ENCODE results near the gene TNFRSF17.
"Not testable (repeated sequence)": the region's sequence is repeated elsewhere in the genome, so short reads cannot be mapped to it uniquely, and the experiment has no call there.

TNFRSF17 gene

DNA sequence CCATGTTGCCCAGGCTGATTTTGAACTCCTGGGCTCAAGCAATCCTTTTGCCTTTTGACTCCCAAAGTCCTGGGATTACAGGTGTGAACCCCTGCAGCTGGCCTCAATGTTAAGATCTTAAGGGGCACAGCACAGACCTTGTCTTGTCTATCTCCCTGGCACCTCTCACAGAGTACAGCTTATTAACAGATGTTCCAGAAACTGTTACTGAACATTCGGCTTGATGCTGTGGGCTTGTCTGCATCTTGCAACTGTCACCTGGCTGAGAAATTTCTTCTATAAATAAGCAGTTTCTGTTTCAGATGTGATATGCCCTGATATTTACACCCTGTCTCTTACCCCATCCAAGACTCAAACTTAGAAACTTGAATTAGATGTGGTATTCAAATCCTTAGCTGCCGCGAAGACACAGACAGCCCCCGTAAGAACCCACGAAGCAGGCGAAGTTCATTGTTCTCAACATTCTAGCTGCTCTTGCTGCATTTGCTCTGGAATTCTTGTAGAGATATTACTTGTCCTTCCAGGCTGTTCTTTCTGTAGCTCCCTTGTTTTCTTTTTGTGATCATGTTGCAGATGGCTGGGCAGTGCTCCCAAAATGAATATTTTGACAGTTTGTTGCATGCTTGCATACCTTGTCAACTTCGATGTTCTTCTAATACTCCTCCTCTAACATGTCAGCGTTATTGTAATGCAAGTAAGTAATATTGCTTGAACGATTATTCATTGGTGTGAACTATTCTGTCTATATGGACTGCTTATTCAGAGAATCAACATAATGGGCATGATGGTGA, at the start of gene TNFRSF17:
TNFRSF17 (plus strand) TSS at position 450 of the 791 bp plus-strand sequence; CDS start at position 565, 115 bp downstream.
- no peak within 1 kb of the TSS for H3K4me3 ChIP-seq (ENCODE audit: low read length, poor library complexity, severe bottlenecking)
- no peaks in the 10 kb centered on the region for H3F3A ChIP-seq (ENCODE audit: low read depth)

DNA sequence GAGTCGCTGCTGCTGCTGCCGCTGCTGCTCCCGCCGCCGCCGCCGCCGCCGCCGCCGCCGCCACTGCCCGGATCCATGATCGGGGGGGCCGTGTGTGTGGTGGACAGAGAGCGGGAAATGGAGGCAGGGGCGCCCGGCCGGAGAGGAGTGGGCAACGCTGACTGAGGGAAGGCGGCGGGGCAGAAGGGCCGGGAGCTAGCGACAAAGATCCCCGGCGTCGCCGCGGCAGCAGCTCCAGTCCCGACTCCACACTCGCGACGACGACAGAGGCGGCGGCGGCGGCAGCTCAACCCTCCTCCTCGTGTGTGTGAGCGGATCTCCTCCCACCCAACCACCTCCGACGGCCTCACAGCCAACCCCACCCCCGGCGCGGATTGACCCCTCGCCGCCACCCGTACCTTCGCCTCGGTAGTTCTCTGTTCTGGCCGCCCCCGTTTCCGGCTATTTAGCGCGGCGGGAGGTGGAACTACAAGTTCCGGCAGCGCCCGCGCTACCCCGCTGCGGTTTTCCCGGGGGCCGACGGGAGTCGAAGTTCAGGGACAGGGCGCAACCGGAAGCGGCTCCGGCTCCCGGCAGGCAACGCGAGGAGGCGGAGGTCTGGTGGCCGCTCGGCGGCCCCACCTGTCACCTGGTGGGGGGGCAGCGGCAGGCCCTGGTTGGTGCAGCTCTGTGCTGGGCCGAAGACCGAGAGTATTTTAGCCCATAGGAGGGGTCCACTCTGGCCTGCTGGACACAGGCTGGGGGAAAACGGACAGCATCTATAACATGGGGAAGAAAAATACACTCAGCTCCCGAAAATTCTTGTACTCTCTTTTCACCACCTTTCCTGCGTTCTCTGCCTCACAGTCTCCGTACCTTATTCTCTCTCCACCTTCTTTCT, 49.1 kb upstream of the TNFRSF17 start, which contains the start of gene GSPT1:
GSPT1 (minus strand) TSS at position 313 of the 880 bp plus-strand sequence; CDS start at position 77, 236 bp downstream.
- H3K79me2 ChIP-seq (ENCODE audit: insufficient read depth, low read length): peaks cover 45% of the 10 kb centered on the region
- H3F3A ChIP-seq (ENCODE audit: low read depth): no peaks in the 10 kb centered on the region
- peaks cover 33% of the 10 kb centered on the region for H4K20me1 ChIP-seq (ENCODE audit: insufficient read depth, low read length, poor library complexity, severe bottlenecking)
- H3K9me3 ChIP-seq (ENCODE audit: insufficient read depth, low read depth, low read length): no peaks in the 10 kb centered on the region
- peak within 1 kb of the TSS; percentile 74 for H3K9ac ChIP-seq (ENCODE audit: low read depth, low read length, poor library complexity, severe bottlenecking)
- no peaks in the 10 kb centered on the region for H3K36me3 ChIP-seq (ENCODE audit: insufficient read depth, low read length)
- peak within 1 kb of the TSS; percentile 94 for H2AFZ ChIP-seq (ENCODE audit: low read length)
- H3K4me2 ChIP-seq (ENCODE audit: low read depth, low read length, poor library complexity, severe bottlenecking): peak within 1 kb of the TSS; percentile 78
- peaks cover 17% of the 10 kb centered on the region for H3K4me1 ChIP-seq (ENCODE audit: insufficient read depth, low read length, poor library complexity, severe bottlenecking)
- no peaks in the 10 kb centered on the region for H3K9me2 ChIP-seq (replicated peaks; ENCODE audit: low read depth, low read length)
- no peaks in the 10 kb centered on the region for H3K27me3 ChIP-seq (ENCODE audit: insufficient read depth, low read length, poor library complexity, severe bottlenecking)
- no peak for TF ChIP-seq EZH2phosphoT487 (IDR thresholded peaks at IDR 0.05; ENCODE audit: borderline replicate concordance)
- TF ChIP-seq, protein P1, sequence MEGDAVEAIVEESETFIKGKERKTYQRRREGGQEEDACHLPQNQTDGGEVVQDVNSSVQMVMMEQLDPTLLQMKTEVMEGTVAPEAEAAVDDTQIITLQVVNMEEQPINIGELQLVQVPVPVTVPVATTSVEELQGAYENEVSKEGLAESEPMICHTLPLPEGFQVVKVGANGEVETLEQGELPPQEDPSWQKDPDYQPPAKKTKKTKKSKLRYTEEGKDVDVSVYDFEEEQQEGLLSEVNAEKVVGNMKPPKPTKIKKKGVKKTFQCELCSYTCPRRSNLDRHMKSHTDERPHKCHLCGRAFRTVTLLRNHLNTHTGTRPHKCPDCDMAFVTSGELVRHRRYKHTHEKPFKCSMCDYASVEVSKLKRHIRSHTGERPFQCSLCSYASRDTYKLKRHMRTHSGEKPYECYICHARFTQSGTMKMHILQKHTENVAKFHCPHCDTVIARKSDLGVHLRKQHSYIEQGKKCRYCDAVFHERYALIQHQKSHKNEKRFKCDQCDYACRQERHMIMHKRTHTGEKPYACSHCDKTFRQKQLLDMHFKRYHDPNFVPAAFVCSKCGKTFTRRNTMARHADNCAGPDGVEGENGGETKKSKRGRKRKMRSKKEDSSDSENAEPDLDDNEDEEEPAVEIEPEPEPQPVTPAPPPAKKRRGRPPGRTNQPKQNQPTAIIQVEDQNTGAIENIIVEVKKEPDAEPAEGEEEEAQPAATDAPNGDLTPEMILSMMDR (conservative IDR thresholded peaks at IDR 0.05; ENCODE audit: low read length): no peak
- H3K4me3 ChIP-seq (ENCODE audit: low read length, poor library complexity, severe bottlenecking): peak within 1 kb of the TSS; percentile 77

More for the DNA sequence above, at the start of gene TNFRSF17:
- H4K20me1 ChIP-seq (ENCODE audit: insufficient read depth, low read length, poor library complexity, severe bottlenecking): no peaks in the 10 kb centered on the region
- H3K9me3 ChIP-seq (ENCODE audit: insufficient read depth, low read depth, low read length): no peaks in the 10 kb centered on the region
- H3K9me2 ChIP-seq (replicated peaks; ENCODE audit: low read depth, low read length): no peaks in the 10 kb centered on the region
- no peaks in the 10 kb centered on the region for H3K27me3 ChIP-seq (ENCODE audit: insufficient read depth, low read length, poor library complexity, severe bottlenecking)
- TF ChIP-seq, protein P1 (conservative IDR thresholded peaks at IDR 0.05; ENCODE audit: low read length): no peak
- TF ChIP-seq EZH2phosphoT487 (IDR thresholded peaks at IDR 0.05; ENCODE audit: borderline replicate concordance): no peak
- no peaks in the 10 kb centered on the region for H3K79me2 ChIP-seq (ENCODE audit: insufficient read depth, low read length)
- H3K9ac ChIP-seq (ENCODE audit: low read depth, low read length, poor library complexity, severe bottlenecking): no peak within 1 kb of the TSS
- H3K36me3 ChIP-seq (ENCODE audit: insufficient read depth, low read length): no peaks in the 10 kb centered on the region
- no peaks in the 10 kb centered on the region for H3K4me1 ChIP-seq (ENCODE audit: insufficient read depth, low read length, poor library complexity, severe bottlenecking)
- no peak within 1 kb of the TSS for H2AFZ ChIP-seq (ENCODE audit: low read length)
- H3K4me2 ChIP-seq (ENCODE audit: low read depth, low read length, poor library complexity, severe bottlenecking): no peak within 1 kb of the TSS

DNA sequence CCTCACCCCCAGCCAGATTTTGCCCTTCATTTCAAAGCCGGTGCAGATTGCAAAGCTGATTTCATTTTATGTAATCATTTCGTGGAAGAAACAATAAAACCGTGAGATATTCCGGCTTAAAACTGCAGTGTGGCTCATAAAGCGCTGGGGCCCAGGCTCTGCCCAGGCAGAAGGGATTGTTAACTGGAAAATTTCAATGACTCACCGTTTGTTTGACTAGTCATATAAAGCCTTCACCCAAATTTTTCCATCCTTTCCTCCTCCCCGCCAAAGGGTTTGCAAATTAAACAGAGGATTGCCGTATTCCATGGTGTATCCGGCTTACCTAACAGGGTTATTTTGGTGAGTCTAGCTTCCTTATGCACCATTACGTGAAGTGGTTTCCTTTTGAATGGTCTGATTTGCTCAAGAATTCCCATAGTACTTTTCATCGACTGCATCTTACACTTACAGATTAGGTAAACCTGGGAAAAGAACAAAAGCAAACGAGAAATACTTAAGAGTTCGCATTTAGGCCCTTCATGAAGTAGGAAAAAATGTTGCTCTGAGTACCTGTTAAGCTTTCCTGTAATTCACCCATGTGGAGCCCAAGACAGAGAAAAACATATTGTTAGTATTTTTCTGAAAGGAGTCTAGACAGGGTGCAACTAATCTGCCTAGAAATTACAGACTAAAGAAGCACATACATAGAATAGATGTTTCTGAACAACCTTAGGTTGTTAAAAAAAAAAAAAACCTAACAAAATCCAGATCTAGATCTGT, 48.3 kb upstream of the TNFRSF17 start:
- Histone ChIP-seq H3K4me2 (ENCODE audit: low read depth, low read length, poor library complexity, severe bottlenecking) (peak overlapping the region; percentile 71), H3K9me3 (ENCODE audit: insufficient read depth, low read depth, low read length) (no peaks in the 10 kb centered on the region), H3F3A (ENCODE audit: low read depth) (no peaks in the 10 kb centered on the region), H4K20me1 (ENCODE audit: insufficient read depth, low read length, poor library complexity, severe bottlenecking) (peaks cover 25% of the 10 kb centered on the region), H3K4me3 (ENCODE audit: low read length, poor library complexity, severe bottlenecking) (peak overlapping the region; percentile 71), H3K36me3 (ENCODE audit: insufficient read depth, low read length) (no peaks in the 10 kb centered on the region), H3K4me1 (ENCODE audit: insufficient read depth, low read length, poor library complexity, severe bottlenecking) (peaks cover 13% of the 10 kb centered on the region), H3K9me2 (replicated peaks; ENCODE audit: low read depth, low read length) (no peaks in the 10 kb centered on the region), H2AFZ (ENCODE audit: low read length) (peak overlapping the region; percentile 94), H3K27me3 (ENCODE audit: insufficient read depth, low read length, poor library complexity, severe bottlenecking) (no peaks in the 10 kb centered on the region), H3K79me2 (ENCODE audit: insufficient read depth, low read length) (peaks cover 37% of the 10 kb centered on the region), H3K9ac (ENCODE audit: low read depth, low read length, poor library complexity, severe bottlenecking) (peak overlapping the region; percentile 56)
- no peak for TF ChIP-seq EZH2phosphoT487 (IDR thresholded peaks at IDR 0.05; ENCODE audit: borderline replicate concordance)
- TF ChIP-seq, protein P1 (conservative IDR thresholded peaks at IDR 0.05; ENCODE audit: low read length): no peak

DNA sequence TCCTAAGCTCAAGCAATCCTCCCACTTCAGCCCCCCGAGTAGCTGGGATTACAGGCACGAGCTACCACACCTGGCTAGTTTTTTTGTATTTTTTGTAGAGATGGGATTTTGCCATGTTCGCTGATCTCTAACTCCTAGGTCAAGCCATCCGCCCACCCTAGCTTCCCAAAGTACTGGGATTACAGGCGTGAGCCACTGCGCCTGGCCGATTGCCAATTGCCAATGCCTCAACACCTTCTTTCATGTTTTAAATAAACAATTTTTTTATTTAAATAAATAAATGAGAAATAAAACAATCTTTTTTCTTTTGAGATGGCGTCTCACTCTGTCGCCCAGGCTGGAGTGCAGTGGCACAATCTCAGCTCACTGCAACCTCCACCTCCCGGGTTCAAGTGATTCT, 41.0 kb upstream of the TNFRSF17 start:
- H3K36me3 ChIP-seq (ENCODE audit: insufficient read depth, low read length); H3K9me3 ChIP-seq (ENCODE audit: insufficient read depth, low read depth, low read length); H3K9ac ChIP-seq (ENCODE audit: low read depth, low read length, poor library complexity, severe bottlenecking); H3K4me2 ChIP-seq (ENCODE audit: low read depth, low read length, poor library complexity, severe bottlenecking); H4K20me1 ChIP-seq (ENCODE audit: insufficient read depth, low read length, poor library complexity, severe bottlenecking); H3K9me2 ChIP-seq (replicated peaks; ENCODE audit: low read depth, low read length); H3K27me3 ChIP-seq (ENCODE audit: insufficient read depth, low read length, poor library complexity, severe bottlenecking); H2AFZ ChIP-seq (ENCODE audit: low read length); H3F3A ChIP-seq (ENCODE audit: low read depth); H3K4me3 ChIP-seq (ENCODE audit: low read length, poor library complexity, severe bottlenecking); H3K79me2 ChIP-seq (ENCODE audit: insufficient read depth, low read length); H3K4me1 ChIP-seq (ENCODE audit: insufficient read depth, low read length, poor library complexity, severe bottlenecking): not testable (repeated sequence)
